Stromal cell of bone marrow (primary cell): ENCODE data around the gene DCTD.

Source experiments
- DNase-seq: peaks from one replicate; pipeline ENCODE4 v3.0.0-alpha.2; 2012; ENCODE audit warnings: low read depth

The DCTD gene

DNA sequence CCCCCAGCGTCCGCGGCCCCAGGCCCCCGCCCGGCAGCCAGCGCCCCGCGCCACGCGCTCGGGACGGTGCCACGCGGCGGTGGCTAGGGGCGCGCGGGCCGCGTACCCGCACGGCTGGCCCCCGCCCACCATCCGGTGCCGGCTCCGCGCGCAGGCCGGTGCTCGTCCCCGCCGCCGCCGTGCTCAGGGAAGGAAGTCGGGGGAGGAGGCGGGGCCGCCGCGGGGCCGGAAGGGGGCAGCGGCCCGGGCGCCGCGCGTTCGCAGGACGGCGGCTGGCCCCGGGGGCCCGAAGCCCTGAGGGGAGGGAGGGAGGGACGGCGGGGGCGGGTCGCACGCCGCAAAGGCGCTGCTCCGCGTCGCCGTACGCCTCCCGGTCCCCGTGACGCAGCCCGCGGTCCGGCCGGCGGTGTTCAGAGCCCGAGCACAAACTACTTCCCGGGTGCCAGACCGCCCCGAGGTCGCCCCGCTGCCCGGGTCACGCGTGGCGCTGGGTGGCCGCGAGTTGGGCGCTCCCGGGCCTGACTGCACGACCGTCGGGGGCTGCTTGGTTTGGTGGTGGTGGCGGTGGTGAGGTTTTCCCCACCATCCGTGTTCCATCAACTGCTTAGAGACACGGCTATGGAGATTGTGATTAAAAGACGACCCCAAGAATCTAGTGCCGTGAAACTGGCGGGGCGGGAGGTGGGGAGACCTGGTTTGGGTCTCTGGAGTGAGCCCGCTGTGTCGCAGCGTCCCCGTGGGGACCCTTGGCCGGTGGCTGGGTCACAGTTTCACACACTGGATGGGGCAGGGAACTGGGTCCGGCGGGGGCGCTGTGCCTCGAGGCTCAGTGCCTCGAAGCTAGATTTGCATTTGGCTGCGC, at the start of gene DCTD:
Gene DCTD, minus strand, starts transcription at position 205 of the 862 bp plus-strand sequence. CDS start 1,818 bp downstream, outside the sequence.
- DNase-seq: no peak

- no peak for DNase-seq
Observed at GRCh38 chr4:182960746-182961145, 43.6 kb upstream of the DCTD start.

DNA sequence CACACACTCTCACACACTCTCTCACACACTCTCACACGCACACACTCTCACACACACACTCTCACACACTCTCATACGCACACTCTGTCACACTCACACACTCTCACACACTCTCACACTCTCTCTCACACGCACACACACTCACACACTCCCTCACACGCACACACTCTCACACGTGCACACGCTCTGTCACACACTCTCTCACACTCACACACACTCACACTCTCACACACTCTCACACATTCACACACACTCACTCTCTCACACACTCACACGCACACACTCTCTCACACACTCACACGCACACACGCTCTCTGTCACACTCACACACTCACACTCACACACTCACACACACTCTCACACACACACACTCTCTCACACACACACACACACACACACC, 43.0 kb upstream of the DCTD start:
- DNase-seq: no peak

DNA sequence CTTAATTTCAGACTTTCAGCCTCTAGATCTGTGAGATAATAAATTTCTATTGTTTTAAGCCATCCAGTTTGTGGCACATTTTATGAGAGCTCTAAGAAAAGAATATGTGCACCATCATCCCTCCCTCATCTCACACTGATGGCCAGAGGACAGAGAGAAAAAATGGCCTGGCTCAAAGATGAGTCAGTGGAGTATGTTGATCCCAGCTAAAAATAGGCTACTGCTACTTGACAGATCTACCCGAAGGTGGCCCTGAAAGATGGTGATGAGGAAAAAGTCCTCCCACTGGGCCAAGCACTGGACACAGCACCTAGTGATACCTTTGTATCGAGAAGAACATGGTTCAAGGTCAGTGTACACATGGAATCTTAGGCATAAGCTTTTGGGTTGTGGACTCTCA, 38.2 kb upstream of the DCTD start:
- DNase-seq: peak; percentile 21

GRCh38 chr4:182944484-182945213, 27.5 kb upstream of the DCTD start:
- no peak for DNase-seq

DNA sequence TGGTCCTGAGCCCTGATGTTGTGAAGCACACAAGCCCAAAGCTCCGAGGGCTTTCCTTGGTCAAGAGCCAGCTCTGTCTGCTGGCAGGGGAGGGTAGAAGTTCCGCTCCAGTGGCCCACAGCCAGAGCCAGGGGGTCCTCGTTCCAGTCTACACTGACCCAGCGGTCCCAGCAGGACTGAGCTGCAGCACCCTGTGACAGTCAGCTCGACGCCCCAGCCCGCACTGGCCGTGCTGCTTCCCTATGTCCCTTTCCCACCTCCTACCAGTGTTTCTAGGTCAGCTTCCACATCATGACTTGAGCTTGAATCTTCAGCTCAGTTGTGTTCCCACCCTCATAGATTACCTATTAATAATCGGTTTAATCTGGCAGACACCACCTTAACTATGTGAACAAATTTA, 22.5 kb upstream of the DCTD start:
- no peak for DNase-seq

GRCh38 chr4:182938205-182938645, 21.0 kb upstream of the DCTD start:
- no peak for DNase-seq

DNA sequence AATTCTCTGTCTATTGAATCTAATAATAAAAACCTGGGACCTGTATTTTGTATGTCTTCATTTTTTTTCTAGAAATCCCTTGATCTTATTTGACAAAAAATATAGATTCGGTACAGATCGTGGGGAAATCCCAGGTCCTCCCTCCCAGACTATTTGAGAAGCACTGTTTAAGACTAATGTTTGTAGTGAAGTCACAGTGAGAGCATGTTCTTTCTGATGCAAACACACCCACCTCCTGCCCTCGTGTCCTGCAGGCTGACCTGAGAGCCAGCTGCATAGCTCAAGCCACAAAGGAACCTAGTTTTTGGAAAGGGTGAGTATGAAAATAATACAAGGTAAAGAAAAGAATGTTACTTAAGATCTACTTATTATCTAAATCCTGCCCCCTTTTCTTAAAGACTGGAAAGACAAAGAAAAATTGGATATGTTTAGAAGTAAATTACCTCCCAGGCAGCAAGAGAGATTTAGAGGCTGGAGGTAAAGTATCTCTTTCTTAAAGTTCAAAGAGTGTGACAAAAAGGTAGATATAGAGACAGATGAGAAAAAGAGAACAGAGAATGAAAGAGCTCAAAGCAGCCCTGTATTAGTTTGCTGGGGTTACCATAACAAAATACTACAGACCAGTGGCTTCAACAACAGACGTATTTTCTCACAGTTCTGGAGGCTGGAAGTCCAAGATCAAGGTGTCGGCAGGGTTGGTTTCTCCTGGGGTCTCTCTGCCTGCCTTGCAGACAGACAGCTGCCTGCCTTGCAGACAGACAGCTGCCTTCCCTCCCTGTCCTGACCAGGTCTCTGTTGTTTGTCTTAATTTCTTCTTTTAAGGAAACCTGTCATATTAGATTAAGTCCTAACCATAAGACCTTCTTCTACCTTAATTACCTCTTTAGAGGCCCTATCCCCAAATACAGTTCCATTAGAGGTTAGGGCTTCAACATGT, 20.4 kb upstream of the DCTD start:
- no peak for DNase-seq

- no peak for DNase-seq
Observed at GRCh38 chr4:182932651-182933050, 15.5 kb upstream of the DCTD start.

DNA sequence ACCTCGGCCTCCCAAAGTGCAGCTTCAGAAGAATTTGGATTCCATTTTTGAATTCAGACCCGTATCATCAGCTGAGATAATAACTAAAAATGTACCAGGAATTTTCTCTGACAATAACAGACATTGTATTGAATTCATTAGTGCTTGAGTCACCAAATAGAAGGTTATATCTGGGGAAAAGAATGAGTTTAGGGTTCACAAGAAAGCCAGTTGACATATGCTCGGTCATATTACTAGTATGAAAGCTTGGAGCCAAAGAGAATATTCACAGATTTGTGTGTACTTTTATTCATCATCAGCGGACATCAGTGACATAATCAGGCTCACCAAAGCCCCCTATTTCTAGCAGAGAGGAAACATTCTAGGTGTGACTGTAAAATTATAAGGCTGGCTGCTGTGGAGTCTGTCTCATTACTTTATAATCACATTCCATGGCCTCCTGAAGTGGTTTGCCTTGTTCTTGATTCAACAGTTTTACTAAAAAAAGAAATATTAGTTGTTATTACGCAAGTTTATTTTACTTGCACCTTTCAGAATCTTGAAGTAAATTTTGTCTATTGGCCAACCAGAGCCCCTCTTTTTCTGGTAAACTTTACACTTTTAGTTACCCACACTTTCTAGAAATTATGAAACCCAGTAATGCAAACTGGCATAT, 14.6 kb upstream of the DCTD start:
- DNase-seq: no peak

DNA sequence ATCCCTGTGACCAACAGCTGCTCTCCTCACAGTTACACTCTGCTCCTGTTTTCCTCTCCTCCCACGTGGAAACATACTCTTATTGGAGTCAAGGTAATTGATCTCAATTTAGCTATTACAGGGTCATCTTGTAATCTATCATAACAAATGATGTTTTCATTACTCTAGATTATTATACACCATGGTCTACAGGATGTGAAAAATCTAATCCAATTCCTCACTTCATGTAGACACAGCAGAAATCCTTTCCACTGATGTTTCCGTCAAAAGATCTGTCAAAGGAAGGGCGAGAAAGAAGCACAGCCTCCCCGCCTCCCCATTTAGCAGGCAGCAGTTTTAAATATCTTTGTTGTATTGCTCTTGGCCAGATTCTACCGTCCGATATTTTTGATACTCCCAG, 13.7 kb upstream of the DCTD start:
- DNase-seq: no peak

DNA sequence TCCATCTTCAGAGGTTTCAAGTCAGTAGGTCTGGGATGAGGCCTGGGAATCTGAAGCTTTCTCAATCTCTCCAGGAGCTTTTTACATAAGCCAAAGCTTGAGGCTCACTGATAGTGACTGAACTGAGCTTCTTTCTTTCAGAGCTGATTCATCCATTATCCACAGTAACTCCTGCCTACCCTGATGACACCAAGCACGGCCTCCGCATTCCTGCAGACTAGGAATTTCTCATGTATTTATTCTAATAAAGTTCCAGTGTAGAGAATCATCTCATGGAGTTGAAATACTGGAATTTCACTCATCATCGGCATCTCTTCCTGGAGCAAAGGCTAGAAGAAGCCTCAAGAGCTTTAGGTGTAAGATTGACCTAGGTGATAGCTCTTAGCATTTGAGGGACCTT, 12.1 kb upstream of the DCTD start:
- DNase-seq: no peak

- DNase-seq: no peak
Observed at GRCh38 chr4:182928061-182928460, 10.9 kb upstream of the DCTD start.

- no peak for DNase-seq
Observed at GRCh38 chr4:182927505-182927904, 10.3 kb upstream of the DCTD start.

- DNase-seq: no peak
Observed at GRCh38 chr4:182925855-182926254, 8.7 kb upstream of the DCTD start.

GRCh38 chr4:182925298-182925757, 8.1 kb upstream of the DCTD start:
- DNase-seq: no peak

DNA sequence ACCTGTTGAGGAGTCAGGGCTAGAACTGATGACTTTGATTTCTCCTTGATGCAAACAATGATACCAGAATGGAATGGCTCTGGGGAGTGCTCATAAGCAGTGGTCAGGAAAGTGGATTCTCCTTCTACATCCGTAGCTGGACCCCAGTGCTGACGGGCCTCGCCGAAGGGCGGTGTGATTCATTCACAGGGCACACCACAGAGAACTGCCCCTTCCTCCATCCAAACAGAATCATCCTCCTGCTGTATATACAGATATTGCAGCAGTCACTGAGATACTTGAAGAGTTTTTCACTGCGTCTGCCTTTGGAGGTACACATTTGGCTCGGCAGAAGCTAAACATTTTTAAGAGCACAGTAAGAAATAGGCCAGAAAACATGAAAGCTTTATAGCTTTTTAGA, 7.3 kb upstream of the DCTD start:
- no peak for DNase-seq

DNA sequence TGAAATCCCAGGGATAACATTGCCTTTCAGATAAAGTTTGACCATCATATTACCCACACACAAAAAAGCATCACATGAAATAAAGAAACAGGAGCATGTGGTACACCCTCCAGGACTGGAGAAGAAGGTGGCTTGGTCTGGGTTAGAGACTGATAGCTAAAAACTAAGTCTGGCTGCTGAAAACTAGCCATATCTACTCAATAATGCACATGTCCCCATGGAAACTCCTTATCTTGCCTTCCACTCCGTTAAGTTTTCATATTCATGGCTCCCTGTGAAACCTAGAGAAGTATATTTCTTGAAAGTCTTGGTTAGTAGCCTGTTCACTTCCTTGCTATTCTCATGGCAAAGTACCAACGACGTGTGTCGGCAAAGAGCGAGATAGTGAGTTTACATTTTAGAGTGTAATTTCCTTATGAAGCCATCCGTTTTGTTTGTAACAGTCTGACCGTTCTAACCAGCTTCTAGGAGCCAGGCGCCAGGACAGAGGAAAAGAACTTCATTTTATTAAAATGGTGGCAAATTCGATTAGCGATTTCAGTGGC, 6.7 kb upstream of the DCTD start:
- no peak for DNase-seq

DNA sequence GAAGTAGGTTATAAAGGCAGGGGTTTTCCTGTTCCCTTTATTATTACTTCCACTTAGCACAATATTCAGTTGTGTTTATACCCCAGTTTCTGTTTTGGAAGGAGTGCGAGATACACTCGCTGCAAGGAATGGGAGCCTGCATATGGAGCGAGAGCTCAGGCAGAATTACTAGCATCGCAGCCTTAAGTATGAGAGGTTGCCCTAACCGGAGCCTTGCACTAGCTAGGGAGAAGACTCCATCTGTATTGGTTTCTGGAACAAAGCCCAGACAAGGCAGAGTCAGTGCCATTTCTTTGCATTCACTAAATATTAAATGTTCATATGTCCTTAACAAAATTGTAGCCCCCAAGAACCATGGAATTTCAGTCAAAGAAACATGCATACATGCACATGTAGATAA, 6.2 kb upstream of the DCTD start:
- no peak for DNase-seq

DNA sequence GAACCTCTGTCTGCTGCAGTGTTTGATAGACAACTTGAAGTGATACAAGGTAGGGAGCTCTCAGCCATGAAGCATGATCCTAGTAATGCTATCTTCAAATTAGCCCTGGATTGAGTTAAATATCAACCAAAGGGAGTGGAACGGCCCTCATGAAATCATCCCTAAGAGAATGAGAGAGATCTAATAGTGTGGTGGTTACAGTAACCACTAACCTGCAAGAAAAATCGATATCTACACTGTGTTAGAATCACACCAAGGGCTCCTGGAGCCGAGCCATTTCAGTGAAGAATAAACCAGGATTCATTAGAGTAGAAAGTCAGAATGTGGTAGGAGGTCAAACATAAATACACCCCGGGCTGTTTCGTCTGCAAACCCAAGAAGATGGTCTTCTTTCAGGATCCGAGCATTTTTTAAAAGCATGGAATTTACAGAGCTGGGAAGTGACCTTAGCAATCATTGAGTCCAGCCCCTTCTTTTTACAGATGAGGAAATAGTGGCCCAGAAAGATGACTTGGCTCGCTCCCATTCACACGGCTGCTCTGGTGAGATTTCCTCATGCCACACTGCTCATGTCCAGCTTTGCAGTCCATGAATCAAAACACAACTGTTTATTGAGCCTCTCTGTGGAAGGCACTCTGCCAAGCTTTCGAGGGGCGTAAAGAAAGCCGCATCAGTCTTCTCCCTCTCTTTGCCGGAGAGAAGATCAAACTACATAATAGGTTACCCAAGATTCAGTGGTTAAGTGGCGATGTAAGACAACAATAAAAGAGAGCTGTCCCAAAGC, 5.5 kb upstream of the DCTD start:
- no peak for DNase-seq

DNA sequence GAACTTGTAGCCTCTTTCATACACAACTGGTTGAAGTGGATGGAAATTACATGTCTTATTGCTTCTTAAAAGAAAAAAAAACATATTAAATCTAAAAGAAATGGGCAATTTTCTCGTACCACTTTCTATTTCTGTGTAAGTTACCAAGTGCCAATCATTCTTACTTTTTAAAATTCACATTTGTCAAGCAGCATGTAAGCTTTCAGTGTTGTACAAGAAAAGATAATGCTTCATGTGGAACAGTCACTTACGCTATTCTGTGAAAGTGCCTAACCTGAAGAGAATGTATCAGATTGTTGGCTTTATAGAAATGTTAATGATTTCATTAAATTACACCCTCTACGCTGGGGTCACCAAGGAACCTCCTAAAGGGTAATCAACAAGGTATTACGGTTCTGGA, 4.4 kb upstream of the DCTD start:
- no peak for DNase-seq
